ENCODE data around the gene ACSM2A. TPM values are rescaled to one million over a fixed set of nuclear protein-coding genes. Genes with fewer than 3 reads are reported as not detected.

The ACSM2A gene, protein sequence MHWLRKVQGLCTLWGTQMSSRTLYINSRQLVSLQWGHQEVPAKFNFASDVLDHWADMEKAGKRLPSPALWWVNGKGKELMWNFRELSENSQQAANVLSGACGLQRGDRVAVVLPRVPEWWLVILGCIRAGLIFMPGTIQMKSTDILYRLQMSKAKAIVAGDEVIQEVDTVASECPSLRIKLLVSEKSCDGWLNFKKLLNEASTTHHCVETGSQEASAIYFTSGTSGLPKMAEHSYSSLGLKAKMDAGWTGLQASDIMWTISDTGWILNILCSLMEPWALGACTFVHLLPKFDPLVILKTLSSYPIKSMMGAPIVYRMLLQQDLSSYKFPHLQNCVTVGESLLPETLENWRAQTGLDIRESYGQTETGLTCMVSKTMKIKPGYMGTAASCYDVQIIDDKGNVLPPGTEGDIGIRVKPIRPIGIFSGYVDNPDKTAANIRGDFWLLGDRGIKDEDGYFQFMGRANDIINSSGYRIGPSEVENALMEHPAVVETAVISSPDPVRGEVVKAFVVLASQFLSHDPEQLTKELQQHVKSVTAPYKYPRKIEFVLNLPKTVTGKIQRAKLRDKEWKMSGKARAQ
- not detected in 2 replicates for total RNA-seq

DNA sequence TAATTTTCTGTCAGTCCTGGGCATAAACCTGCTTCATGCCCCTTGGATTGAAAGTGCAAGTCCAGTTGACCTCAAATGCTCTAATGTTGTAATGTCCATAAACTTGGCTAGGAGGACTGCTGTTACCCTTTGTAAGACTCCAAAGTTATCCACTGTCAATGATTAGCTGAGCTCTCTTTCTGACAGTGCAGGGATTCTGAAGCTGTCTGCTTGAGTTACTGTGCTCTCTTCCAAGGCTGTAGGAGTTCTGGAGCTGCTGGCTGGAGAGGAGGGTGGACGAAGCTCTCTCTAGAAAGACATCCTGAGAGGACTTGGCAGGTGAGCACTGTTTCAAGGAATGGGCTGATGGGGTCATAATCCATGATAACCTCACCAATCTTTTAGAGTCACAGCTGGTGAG, at the start of gene ACSM2A:
TSS of gene ACSM2A (plus strand) at position 158 of the 400 bp plus-strand sequence. CDS start 8,594 bp downstream, outside the sequence.

GRCh38 chr16:20404637-20405036, 46.7 kb upstream of the ACSM2A start, which contains the start of gene PDILT:
TSS of gene PDILT (minus strand) at chr16:20404737. CDS start at chr16:20399300, 5,437 bp downstream.

GRCh38 chr16:20409398-20410120, 41.8 kb upstream of the ACSM2A start, which contains the start of gene ACSM5:
TSS of gene ACSM5 (plus strand) at chr16:20409534. CDS start at chr16:20411485, 1,951 bp downstream.

Other genes with a start within 250 kb of the ACSM2A start
- gene GP2, start 124.0 kb upstream of the ACSM2A start, total RNA-seq, result not detected in 2 replicates
- not detected in 2 replicates for gene UMOD, start 98.8 kb upstream of the ACSM2A start, total RNA-seq
- gene PDILT, start 46.8 kb upstream of the ACSM2A start, total RNA-seq, result not detected in 2 replicates
- 0.13 TPM in 1 of 2 replicates, not detected in the other for gene ACSM5, start 42.0 kb upstream of the ACSM2A start, total RNA-seq
- gene ACSM2B, start 124.8 kb downstream of the ACSM2A start, total RNA-seq, result not detected in 2 replicates
- not detected in 2 replicates for gene ACSM1, start 246.2 kb downstream of the ACSM2A start, total RNA-seq